HFFc6 (cell line): ENCODE measurements around the gene SPI1. TPM values are rescaled to one million over a fixed set of nuclear protein-coding genes. Genes with fewer than 3 reads are reported as not detected.

ENCODE experiments used
- DNase-seq: peaks from one replicate; pipeline ENCODE4 v3.0.0-alpha.2; 2018
- H3K27ac Mint-ChIP-seq: 2 replicates; pipeline ENCODE4 v1.8.0; 2020; ENCODE audit warnings: mild to moderate bottlenecking, mixed read lengths
- H3K27me3 Mint-ChIP-seq: 2 replicates; pipeline ENCODE4 v1.8.0; 2021; ENCODE audit warnings: mild to moderate bottlenecking, moderate library complexity, mixed read lengths; ENCODE audit not compliant: insufficient read depth
- H3K36me3 Mint-ChIP-seq: 2 replicates; pipeline ENCODE4 v1.8.0; 2021; ENCODE audit warnings: low read depth, mixed read lengths
- H3K4me1 Mint-ChIP-seq: 2 replicates; pipeline ENCODE4 v1.8.0; 2020; ENCODE audit warnings: low read depth, mixed read lengths
- H3K4me3 Mint-ChIP-seq: 2 replicates; pipeline ENCODE4 v1.8.0; 2020; ENCODE audit warnings: mild to moderate bottlenecking, moderate library complexity, mixed read lengths
- H3K9me3 Mint-ChIP-seq: 2 replicates; pipeline ENCODE4 v1.8.0; 2020; ENCODE audit warnings: mild to moderate bottlenecking, mixed read lengths
- CTCF ChIP-seq: fragments of 200-600 bp; sonication (generic); IDR thresholded peaks from 2 replicates; pipeline ENCODE4 v1.5.0; 2021; ENCODE audit warnings: antibody characterized with exemption, mild to moderate bottlenecking
- total RNA-seq, 6 experiments: library from RNA; stranded (reverse); fragmentation: NEBNext Ultra II Directional; extraction: Animal tissue kit (Norgen Biotek cat#: 25700); gene quantifications; 2 replicates in 1 of 6; 3 replicates in 5 of 6; pipeline ENCODE4 v1.2.3, GENCODE V29; 2021

SPI1 gene
- total RNA-seq, 6 experiments from 2014 or later, result not detected

DNA sequence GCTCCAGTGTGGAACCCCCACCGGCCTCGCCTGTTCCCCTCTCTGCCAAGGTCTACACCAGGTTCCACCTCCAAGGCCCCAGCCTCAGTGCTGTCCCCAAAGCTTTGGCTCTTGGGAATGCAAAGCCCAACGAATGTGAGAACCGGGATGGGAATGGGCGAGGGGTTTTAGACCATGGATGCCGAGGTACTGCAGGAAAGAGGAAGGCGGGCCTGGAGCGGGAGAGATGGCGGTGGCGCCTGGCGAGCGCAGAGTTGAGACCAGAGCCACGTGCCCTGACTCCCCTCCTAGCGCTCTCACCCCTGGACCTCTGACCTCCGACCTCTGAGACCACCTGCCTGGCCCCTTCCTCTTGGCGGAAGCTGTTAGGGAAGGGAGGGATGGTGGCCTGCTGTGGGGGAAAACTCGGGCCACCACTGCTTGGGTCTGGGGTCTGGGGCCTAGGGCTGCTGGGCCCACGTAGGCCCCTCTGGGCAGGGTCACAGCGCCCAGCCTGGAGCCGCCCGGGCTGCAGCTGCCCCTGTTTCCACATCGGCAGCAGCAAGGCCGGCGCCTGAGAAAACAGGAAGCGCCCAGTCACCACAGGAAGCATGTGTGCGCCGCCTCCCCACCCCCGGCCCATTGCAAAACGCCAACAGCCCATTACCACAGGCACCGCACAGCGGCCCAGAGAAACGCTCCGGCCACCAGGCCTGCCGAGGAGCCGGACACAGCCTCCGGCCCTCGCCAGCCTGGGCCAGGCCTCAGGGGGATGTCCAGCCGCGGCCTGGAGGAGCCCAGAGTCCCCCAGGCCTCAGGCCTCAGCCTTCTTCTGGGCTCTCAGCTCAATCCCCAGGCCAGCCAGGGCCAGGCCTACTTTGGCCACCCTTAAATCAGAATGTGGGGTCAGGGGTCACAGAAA is 16.2 kb upstream of the SPI1 start:
- Mint-ChIP-seq H3K4me1 (peaks cover 5% of the 10 kb centered on the region; the same call in 1 of the 2 replicates), H3K36me3 (no peaks in the 10 kb centered on the region), H3K27ac (no peak overlapping the region; the same call in 1 of the 2 replicates), H3K9me3 (no peaks in the 10 kb centered on the region), H3K4me3 (no peak overlapping the region), H3K27me3 (peaks cover 2% of the 10 kb centered on the region; the same call in 1 of the 2 replicates)
- no peak for TF ChIP-seq CTCF
- no peak for DNase-seq

GRCh38 chr11:47394050-47394321 is 15.6 kb upstream of the SPI1 start:
- TF ChIP-seq CTCF, result no peak
- H3K36me3 Mint-ChIP-seq, result no peaks in the 10 kb centered on the region
- DNase-seq, result no peak

DNA sequence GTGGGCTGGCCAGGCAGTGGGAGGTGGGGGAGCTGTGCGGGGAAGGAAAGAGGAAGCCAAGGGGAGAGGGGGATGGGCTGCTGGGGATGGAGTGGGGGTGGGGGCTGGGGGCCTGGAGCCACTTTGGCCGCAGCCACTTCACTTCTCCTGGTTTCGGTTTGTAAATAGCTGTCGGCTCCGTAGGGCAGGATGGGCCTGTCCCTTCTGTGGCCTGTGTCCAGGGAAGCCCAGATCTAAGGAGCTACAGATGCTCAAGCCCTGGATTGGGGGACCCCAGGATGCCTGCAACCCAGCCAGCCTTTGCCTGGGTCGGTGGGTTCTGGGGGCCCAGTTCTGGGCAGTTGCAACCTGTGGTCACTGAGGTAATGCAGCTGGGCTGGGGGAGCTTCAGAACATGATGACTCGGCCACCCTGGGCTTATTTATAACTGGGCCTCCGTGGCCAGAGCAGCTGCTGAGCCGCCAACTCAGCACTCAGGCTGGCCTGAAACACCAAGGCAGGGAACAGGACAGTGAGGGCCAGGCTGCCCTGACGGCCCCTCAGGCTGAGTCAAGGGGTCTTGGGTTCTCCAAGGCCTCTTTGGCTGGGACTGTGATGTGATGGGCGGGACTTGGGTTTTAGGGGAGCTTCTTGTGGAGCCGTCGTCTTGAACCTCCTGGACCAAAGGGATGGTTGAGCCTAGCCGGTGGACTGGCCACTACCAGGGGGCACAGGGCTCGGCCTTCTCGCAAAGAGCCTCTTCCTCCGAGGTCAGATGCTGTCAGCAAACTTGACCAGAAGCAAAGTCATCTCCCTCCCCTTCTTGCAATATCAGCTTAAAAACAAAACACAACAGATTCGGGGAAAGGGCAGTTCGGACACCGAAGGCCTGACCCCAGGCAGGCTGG is 15.1 kb upstream of the SPI1 start:
- peak; percentile 39 for DNase-seq

More at GRCh38 chr11:47394050-47394321, 15.6 kb upstream of the SPI1 start:
- peaks cover 5% of the 10 kb centered on the region; the same call in 1 of the 2 replicates for H3K4me1 Mint-ChIP-seq
- no peaks in the 10 kb centered on the region for H3K9me3 Mint-ChIP-seq
- no peak overlapping the region for H3K4me3 Mint-ChIP-seq
- H3K27me3 Mint-ChIP-seq, result peaks cover 2% of the 10 kb centered on the region; the same call in 1 of the 2 replicates
- H3K27ac Mint-ChIP-seq, result no peak overlapping the region; the same call in 1 of the 2 replicates

DNA sequence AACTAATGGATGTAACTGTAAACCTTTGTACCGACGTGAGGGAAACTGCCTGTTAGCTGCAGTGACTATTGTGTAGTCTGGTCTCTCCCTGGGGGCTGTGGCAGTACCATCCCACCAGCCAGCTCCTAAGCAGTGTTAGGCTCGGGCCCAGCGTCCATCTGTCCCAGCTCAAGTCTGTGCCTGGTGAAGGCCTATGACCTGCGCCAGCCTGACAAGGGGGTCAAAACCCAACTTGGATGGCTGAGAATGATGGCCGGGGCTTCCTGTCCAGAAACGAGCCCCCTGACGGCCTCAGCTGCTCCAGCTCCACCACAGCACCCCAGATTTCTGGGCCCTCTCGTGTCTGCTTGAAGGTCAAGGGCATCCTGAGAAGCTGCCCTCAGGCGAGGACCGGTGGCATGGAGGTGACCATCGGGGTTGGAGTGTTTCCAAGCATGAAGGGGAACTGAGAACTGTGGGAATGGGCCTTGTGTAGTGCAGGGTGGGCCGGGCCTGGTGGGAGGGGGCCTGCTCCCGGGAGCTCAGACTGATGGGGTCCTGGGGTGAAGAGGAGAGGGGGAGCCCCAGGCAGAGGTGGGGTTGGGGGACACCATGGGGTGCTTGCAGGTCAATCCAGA is 14.3 kb upstream of the SPI1 start:
- Mint-ChIP-seq H3K27ac (no peak overlapping the region), H3K36me3 (no peaks in the 10 kb centered on the region), H3K4me1 (peaks cover 5% of the 10 kb centered on the region; the same call in 1 of the 2 replicates), H3K27me3 (peaks cover 2% of the 10 kb centered on the region; the same call in 1 of the 2 replicates), H3K4me3 (no peak overlapping the region), H3K9me3 (no peaks in the 10 kb centered on the region)
- no peak for DNase-seq
- TF ChIP-seq CTCF, result no peak

More for the DNA sequence above, 15.1 kb upstream of the SPI1 start:
- no peak for TF ChIP-seq CTCF
- Mint-ChIP-seq H3K4me1 (peaks cover 5% of the 10 kb centered on the region; the same call in 1 of the 2 replicates), H3K9me3 (no peaks in the 10 kb centered on the region), H3K4me3 (no peak overlapping the region), H3K27me3 (peaks cover 2% of the 10 kb centered on the region; the same call in 1 of the 2 replicates), H3K27ac (peak overlapping the region; percentile 36; the same call in 1 of the 2 replicates), H3K36me3 (no peaks in the 10 kb centered on the region)
